ENCODE data around the gene ZNF789.

GRCh38 chr7:99447943-99448342 is 24.7 kb upstream of the ZNF789 start:
- TF ChIP-seq CTCF (IDR thresholded peaks at IDR 0.05) (peak in 1 of 6 experiments; percentile 18), POLR2A (IDR thresholded peaks at IDR 0.05) (no peak)

Measured in Peyer's patch (tissue), 4 donors.